GM23338 (cell line): ENCODE measurements around the gene ZBTB6. TPM values are rescaled to one million over a fixed set of nuclear protein-coding genes. Genes with fewer than 3 reads are reported as not detected.
"Not testable (repeated sequence)": the region's sequence is repeated elsewhere in the genome, so short reads cannot be mapped to it uniquely, and the experiment has no call there.

ENCODE experiments used
- ATAC-seq: fragments of 200-7000 bp; cut with Tn5 transposase; 3 replicates; pipeline ENCODE4 v1.9.1; 2020
- DNase-seq: peaks from one replicate; pipeline ENCODE4 v3.0.0-alpha.2; 2015; ENCODE audit warnings: low spot score
- H2AFZ ChIP-seq: fragments of 200-600 bp; sonication (generic); 2 replicates; pipeline ENCODE4 v1.8.0; 2016; ENCODE audit warnings: antibody characterized with exemption, mild to moderate bottlenecking, moderate library complexity
- H3F3A ChIP-seq: fragments of 200-600 bp; sonication (generic); replicated peaks from 2 replicates; pipeline ENCODE4 v1.8.0; 2017; ENCODE audit warnings: antibody characterized with exemption, mixed run types, low read depth
- H3K27ac ChIP-seq: fragments of 200-600 bp; sonication (generic); 2 replicates; pipeline ENCODE4 v1.6.1; 2016; ENCODE audit warnings: low read depth
- H3K27me3 ChIP-seq: fragments of 200-600 bp; sonication (generic); 2 replicates; pipeline ENCODE4 v1.8.0; 2016; ENCODE audit warnings: mild to moderate bottlenecking, mixed run types, moderate library complexity; ENCODE audit not compliant: insufficient read depth
- H3K36me3 ChIP-seq: fragments of 200-600 bp; sonication (generic); 2 replicates; pipeline ENCODE4 v1.8.0; 2016; ENCODE audit warnings: mild to moderate bottlenecking; ENCODE audit not compliant: insufficient read depth
- H3K4me1 ChIP-seq: fragments of 200-600 bp; sonication (generic); 2 replicates; pipeline ENCODE4 v1.8.0; 2016; ENCODE audit warnings: mild to moderate bottlenecking, moderate library complexity; ENCODE audit not compliant: insufficient read depth
- H3K4me2 ChIP-seq: fragments of 200-600 bp; sonication (generic); 2 replicates; pipeline ENCODE4 v1.7.1; 2017; ENCODE audit warnings: mixed run types
- H3K4me3 ChIP-seq: fragments of 200-600 bp; sonication (generic); 2 replicates; pipeline ENCODE4 v1.6.1; 2016; ENCODE audit warnings: mixed run types
- H3K79me2 ChIP-seq: fragments of 200-600 bp; sonication (generic); replicated peaks from 2 replicates; pipeline ENCODE4 v1.8.0; 2017; ENCODE audit warnings: mild to moderate bottlenecking; ENCODE audit not compliant: insufficient read depth
- H3K9me2 ChIP-seq: fragments of 200-600 bp; sonication (generic); 2 replicates; pipeline ENCODE4 v1.8.0; 2017; ENCODE audit not compliant: insufficient read depth
- H4K20me1 ChIP-seq: fragments of 200-600 bp; sonication (generic); replicated peaks from 2 replicates; pipeline ENCODE4 v1.8.0; 2017; ENCODE audit warnings: mild to moderate bottlenecking; ENCODE audit not compliant: insufficient read depth
- H3K27ac Mint-ChIP-seq: 2 replicates; pipeline ENCODE4 v1.8.0; 2020; ENCODE audit warnings: inconsistent platforms, mild to moderate bottlenecking, moderate library complexity, mixed read lengths
- H3K27me3 Mint-ChIP-seq: 3 replicates; pipeline ENCODE4 v1.8.0; 2022; ENCODE audit warnings: low read depth, mild to moderate bottlenecking, moderate library complexity, mixed read lengths, inconsistent platforms; ENCODE audit not compliant: insufficient read depth, poor library complexity
- H3K36me3 Mint-ChIP-seq: 3 replicates; pipeline ENCODE4 v1.8.0; 2021; ENCODE audit warnings: low read depth, mild to moderate bottlenecking, inconsistent platforms, moderate library complexity, mixed read lengths
- H3K4me1 Mint-ChIP-seq: 3 replicates; pipeline ENCODE4 v1.8.0; 2020; ENCODE audit warnings: mild to moderate bottlenecking, inconsistent platforms, mixed read lengths
- H3K4me3 Mint-ChIP-seq: 3 replicates; pipeline ENCODE4 v1.8.0; 2021; ENCODE audit warnings: moderate library complexity, mild to moderate bottlenecking, inconsistent platforms, mixed read lengths
- H3K9me3 Mint-ChIP-seq: 3 replicates; pipeline ENCODE4 v1.8.0; 2020; ENCODE audit warnings: moderate library complexity, mild to moderate bottlenecking, inconsistent platforms, mixed read lengths
- CTCF ChIP-seq, 2 experiments: fragments of 200-600 bp in 1 of 2; sonication (generic) in 1 of 2; conservative IDR thresholded peaks; 2 replicates each; pipeline versions ENCODE4 v1.5.1 to v1.6.1; 2016 to 2017; ENCODE audit warnings: antibody characterized with exemption in 2 of 2, low read depth in 2 of 2, mild to moderate bottlenecking in 2 of 2, moderate library complexity in 1 of 2
- ETS1 ChIP-seq: IDR thresholded peaks from 2 replicates; pipeline ENCODE4 v1.6.1; 2016; ENCODE audit warnings: antibody characterized with exemption
- POLR2AphosphoS5 ChIP-seq: IDR thresholded peaks from 2 replicates; pipeline ENCODE4 v1.6.1; 2016; ENCODE audit warnings: antibody characterized with exemption, low read depth
- STAT1 ChIP-seq: IDR thresholded peaks from one replicate; pipeline ENCODE4 v1.6.1; 2016; ENCODE audit warnings: antibody characterized with exemption; ENCODE audit not compliant: unreplicated experiment
- ZNF462 ChIP-seq: fragments of 250-450 bp; sonication (Bioruptor Pico); IDR thresholded peaks from 2 replicates; pipeline ENCODE4 v1.5.0; 2020; ENCODE audit warnings: mild to moderate bottlenecking, moderate library complexity
- polyA plus RNA-seq: library from polyadenylated mRNA; unstranded; fragments of >200 nt; fragmentation: Nextera tagmentation; extraction: Ambion mirVana; gene quantifications from 2 replicates; pipeline ENCODE4 v1.2.1, GENCODE V29; 2016
- total RNA-seq: library from RNA; depleted of rRNA; stranded (reverse); fragments of >200 nt; shearing (Covaris generic); gene quantifications from 2 replicates; pipeline ENCODE4 v1.2.3, GENCODE V29; 2014

ZBTB6 gene
- total and polyA plus RNA-seq, 2 experiments from 2014 or later = 4.0 to 12.7 TPM

GRCh38 chr9:122875523-122875922, 37.6 kb downstream of the ZBTB6 start:
- Mint-ChIP-seq H3K4me3 (no peak overlapping the region), H3K27ac (no peak overlapping the region), H3K27me3 (peaks cover 4% of the 10 kb centered on the region), H3K4me1 (no peaks in the 10 kb centered on the region), H3K36me3 (peaks cover 81% of the 10 kb centered on the region), H3K9me3 (no peaks in the 10 kb centered on the region)
- H3K79me2 ChIP-seq = no peaks in the 10 kb centered on the region; the same call in 1 of the 2 replicates
- H3K27ac ChIP-seq = no peak overlapping the region
- H3K4me3 ChIP-seq = no peak overlapping the region
- H3K9me2 ChIP-seq = no peaks in the 10 kb centered on the region
- peaks cover 73% of the 10 kb centered on the region for H3K36me3 ChIP-seq
- no peak overlapping the region for H3K4me2 ChIP-seq
- H4K20me1 ChIP-seq = peaks cover 6% of the 10 kb centered on the region
- ATAC-seq = no peak
- H3F3A ChIP-seq = no peaks in the 10 kb centered on the region
- no peaks in the 10 kb centered on the region for H3K27me3 ChIP-seq
- no peaks in the 10 kb centered on the region for H3K4me1 ChIP-seq
- TF ChIP-seq CTCF (conservative IDR thresholded peaks at IDR 0.05; ENCODE audit: low read depth in 2 of 2) (no peak), ETS1 (no peak), ZNF462 (CRISPR knock-in tag) (no peak), STAT1 (no peak), POLR2AphosphoS5 (no peak)
- H2AFZ ChIP-seq = no peak overlapping the region
- no peak for DNase-seq

- H3K4me2 ChIP-seq, H3K9me2 ChIP-seq, H3K9me3 Mint-ChIP-seq, H3K4me1 ChIP-seq, H3F3A ChIP-seq, H3K4me3 ChIP-seq, H3K27ac Mint-ChIP-seq, DNase-seq, H3K27me3 ChIP-seq, ATAC-seq, H4K20me1 ChIP-seq, H3K79me2 ChIP-seq, H3K27ac ChIP-seq, H3K4me3 Mint-ChIP-seq, H3K27me3 Mint-ChIP-seq, H3K4me1 Mint-ChIP-seq, H2AFZ ChIP-seq: not testable (repeated sequence)
- peaks cover 32% of the 10 kb centered on the region for H3K36me3 ChIP-seq
- H3K36me3 Mint-ChIP-seq = peaks cover 68% of the 10 kb centered on the region
Measured at GRCh38 chr9:122867276-122867675, 45.8 kb downstream of the ZBTB6 start.
